Tibial nerve (tissue), 4 donors: ENCODE results near the gene REEP2. TPM values are rescaled to one million over a fixed set of nuclear protein-coding genes. Genes with fewer than 3 reads are reported as not detected.
A peak's percentile ranks its signal among the peaks of the same experiment; 100 is the strongest.

Experiments used
- DNase-seq, 2 donors: peaks; one replicate each; pipeline ENCODE4 v3.0.0-alpha.2; 2019; ENCODE audit warnings: low spot score in 2 of 2
- H3K27ac ChIP-seq, 4 donors: fragments of 200-600 bp; sonication (generic) in 3 of 4; one replicate each; pipeline ENCODE4 v1.5.1; 2017 to 2019; ENCODE audit warnings: mild to moderate bottlenecking in 1 of 4
- H3K27me3 ChIP-seq, 2 donors: fragments of 200-600 bp; sonication (generic) in 1 of 2; one replicate each; pipeline versions ENCODE4 v1.5.1 to v1.6.0; 2017 to 2019
- H3K36me3 ChIP-seq, 3 donors: fragments of 200-600 bp; sonication (generic); one replicate each; pipeline ENCODE4 v1.5.1; 2018 to 2019
- H3K4me1 ChIP-seq, 4 donors: fragments of 200-600 bp; sonication (generic) in 3 of 4; one replicate each; pipeline ENCODE4 v1.5.1; 2017 to 2019
- H3K4me3 ChIP-seq, 4 donors: fragments of 200-600 bp; sonication (generic) in 3 of 4; one replicate each; pipeline ENCODE4 v1.5.1; 2017 to 2019; ENCODE audit warnings: mild to moderate bottlenecking in 1 of 4, moderate library complexity in 1 of 4
- H3K9me3 ChIP-seq, 4 donors: fragments of 200-600 bp; sonication (generic) in 3 of 4; one replicate each; pipeline ENCODE4 v1.5.1; 2017 to 2019
- CTCF ChIP-seq, 5 experiments: fragments of 200-600 bp in 3 of 5; fragments of 450-650 bp in 2 of 5; sonication (generic) in 3 of 5; IDR thresholded peaks; one replicate each; pipeline ENCODE4 v1.5.1; 2016 to 2019; ENCODE audit warnings: antibody characterized with exemption in 5 of 5, mild to moderate bottlenecking in 3 of 5, moderate library complexity in 2 of 5
- EP300 ChIP-seq, 2 donors: sonication (generic); formaldehyde crosslinking; IDR thresholded peaks; one replicate each; pipeline ENCODE4 v1.6.1; 2017; ENCODE audit warnings: antibody characterized with exemption in 2 of 2, mild to moderate bottlenecking in 1 of 2
- POLR2A ChIP-seq, 2 donors: fragments of 450-650 bp; IDR thresholded peaks; one replicate each; pipeline ENCODE4 v1.6.1; 2017; ENCODE audit warnings: antibody characterized with exemption in 2 of 2, mild to moderate bottlenecking in 2 of 2, moderate library complexity in 2 of 2
- WGBS, 2 donors: methylation state at CpG; one replicate each; pipeline ENCODE4 v1.1.5; 2018; 5-methylcytosine and 5-hydroxymethylcytosine counted together
- total RNA-seq, 4 donors: library from RNA; depleted of rRNA; stranded (reverse); fragments of >200 nt; gene quantifications; one replicate each; pipeline ENCODE4 v1.1.0, GENCODE V29; 2016

Gene REEP2
- total RNA-seq, 4 donors from 2014 or later: 5.7 to 8.1 (median 7.5) TPM

- no peak for TF ChIP-seq POLR2A (IDR thresholded peaks at IDR 0.05)
- no peak for TF ChIP-seq EP300 (IDR thresholded peaks at IDR 0.05)
- TF ChIP-seq CTCF (IDR thresholded peaks at IDR 0.05): no peak
- no peaks in the 10 kb centered on the region for H3K36me3 ChIP-seq
- H3K27me3 ChIP-seq: no peaks in the 10 kb centered on the region
- no peak overlapping the region for H3K27ac ChIP-seq
- no peak for DNase-seq
- H3K9me3 ChIP-seq: no peaks in the 10 kb centered on the region
- peaks cover 0 to 19% (median 10%) of the 10 kb centered on the region in 4 donors for H3K4me1 ChIP-seq
- 90 to 93% methylated on average over 13 of the region's 13 CpGs for WGBS, 2 donors
- H3K4me3 ChIP-seq: no peak overlapping the region
These were observed 14.7 kb downstream of the REEP2 start for GRCh38 chr5:138453590-138453989.

GRCh38 chr5:138454121-138454520, 15.3 kb downstream of the REEP2 start:
- no peaks in the 10 kb centered on the region for H3K9me3 ChIP-seq
- H3K27me3 ChIP-seq: no peaks in the 10 kb centered on the region
- no peak for DNase-seq
- WGBS, 2 donors: 90 to 94% methylated on average over 7 to 8 of the region's 8 CpGs
- no peak overlapping the region for H3K4me3 ChIP-seq
- H3K27ac ChIP-seq: no peak overlapping the region
- H3K4me1 ChIP-seq: peaks cover 0 to 21% (median 15%) of the 10 kb centered on the region in 4 donors
- TF ChIP-seq POLR2A (IDR thresholded peaks at IDR 0.05) (no peak), CTCF (IDR thresholded peaks at IDR 0.05) (no peak), EP300 (IDR thresholded peaks at IDR 0.05) (no peak)
- H3K36me3 ChIP-seq: no peaks in the 10 kb centered on the region

GRCh38 chr5:138455232-138455930, 16.5 kb downstream of the REEP2 start:
- no peak for TF ChIP-seq EP300 (IDR thresholded peaks at IDR 0.05)
- TF ChIP-seq CTCF (IDR thresholded peaks at IDR 0.05): no peak
- TF ChIP-seq POLR2A (IDR thresholded peaks at IDR 0.05): no peak
- Histone ChIP-seq H3K4me3 (no peak overlapping the region), H3K27ac (no peak overlapping the region), H3K27me3 (no peaks in the 10 kb centered on the region), H3K9me3 (no peaks in the 10 kb centered on the region), H3K36me3 (no peaks in the 10 kb centered on the region), H3K4me1 (peaks cover 0 to 18% (median 13%) of the 10 kb centered on the region in 4 donors)
- no peak for DNase-seq
- WGBS, 2 donors: 51 to 55% methylated on average over 11 of the region's 11 CpGs

- no peaks in the 10 kb centered on the region for H3K27me3 ChIP-seq
- H3K36me3 ChIP-seq: no peaks in the 10 kb centered on the region
- H3K4me1 ChIP-seq: peaks cover 0 to 20% (median 17%) of the 10 kb centered on the region in 4 donors
- no peak for DNase-seq
- H3K27ac ChIP-seq: no peak overlapping the region
- no peaks in the 10 kb centered on the region for H3K9me3 ChIP-seq
- no peak overlapping the region for H3K4me3 ChIP-seq
- TF ChIP-seq EP300 (IDR thresholded peaks at IDR 0.05) (no peak), CTCF (IDR thresholded peaks at IDR 0.05) (no peak), POLR2A (IDR thresholded peaks at IDR 0.05) (no peak)
- 70 to 73% methylated on average over 12 of the region's 12 CpGs for WGBS, 2 donors
These were observed 18.8 kb downstream of the REEP2 start for GRCh38 chr5:138457531-138458275.

GRCh38 chr5:138458384-138458783, 19.5 kb downstream of the REEP2 start:
- TF ChIP-seq POLR2A (IDR thresholded peaks at IDR 0.05) (no peak), CTCF (IDR thresholded peaks at IDR 0.05) (no peak), EP300 (IDR thresholded peaks at IDR 0.05) (no peak)

More at GRCh38 chr5:138458384-138458783, 19.5 kb downstream of the REEP2 start:
- no peaks in the 10 kb centered on the region for H3K27me3 ChIP-seq
- peaks cover 0 to 24% (median 20%) of the 10 kb centered on the region in 4 donors for H3K4me1 ChIP-seq
- H3K36me3 ChIP-seq: no peaks in the 10 kb centered on the region
- 12 to 20% methylated on average over 9 to 11 of the region's 11 CpGs for WGBS, 2 donors
- no peak for DNase-seq
- H3K9me3 ChIP-seq: no peaks in the 10 kb centered on the region
- H3K27ac ChIP-seq: peak overlapping the region in 1 of 4 donors; percentile 1
- no peak overlapping the region for H3K4me3 ChIP-seq
